ENCODE measurements around the gene TUBB4B.

TUBB4B gene

GRCh38 chr9:137266162-137266527 lies 25.1 kb downstream of the TUBB4B start:
- FAIRE-seq: no peak

DNA sequence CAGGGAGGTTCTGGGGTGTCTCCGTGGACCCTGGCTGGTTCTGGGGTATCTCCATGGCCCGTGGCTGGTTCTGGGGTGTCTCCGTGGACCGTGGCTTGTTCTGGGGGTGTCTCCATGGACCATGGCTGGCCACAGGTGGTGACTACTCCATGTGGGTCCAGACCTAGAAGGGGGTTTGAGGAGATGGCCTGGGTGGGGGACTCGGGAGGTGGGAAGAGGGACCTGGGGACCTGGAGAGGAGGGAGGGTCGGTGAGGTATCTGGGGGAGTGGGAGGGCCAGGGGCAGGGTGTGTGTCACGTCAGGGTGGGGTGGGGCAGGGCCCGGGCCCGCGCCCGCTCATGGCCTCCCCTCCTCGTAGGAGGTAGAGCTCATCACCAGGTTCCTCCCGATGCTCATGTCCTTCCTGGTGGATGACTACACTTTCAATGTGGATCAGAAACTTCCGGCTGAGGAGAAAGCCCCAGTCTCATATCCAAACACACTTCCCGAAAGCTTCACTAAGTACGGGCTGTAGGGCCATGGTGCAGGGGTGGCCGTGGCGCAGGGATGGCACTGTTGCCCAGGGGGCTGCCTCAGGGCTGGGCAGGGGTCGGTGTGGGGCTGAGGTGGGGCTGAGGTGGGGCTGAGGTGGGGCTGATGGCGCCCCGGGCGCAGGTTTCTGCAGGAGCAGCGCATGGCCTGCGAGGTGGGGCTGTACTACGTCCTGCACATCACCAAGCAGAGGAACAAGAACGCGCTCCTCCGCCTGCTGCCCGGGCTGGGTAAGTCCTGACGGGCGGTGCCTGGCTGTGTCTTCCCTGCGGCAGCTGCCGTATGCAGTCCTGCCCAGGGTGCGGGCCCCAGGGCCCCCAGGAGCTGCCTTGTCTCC lies 25.7 kb downstream of the TUBB4B start:
- no peak for DNase-seq (ENCODE audit: extremely low spot score, insufficient read length, low read depth)
- FAIRE-seq: no peak

More at GRCh38 chr9:137266162-137266527, 25.1 kb downstream of the TUBB4B start:
- no peak for DNase-seq (ENCODE audit: extremely low spot score, insufficient read length, low read depth)

GRCh38 chr9:137267933-137268355 lies 26.9 kb downstream of the TUBB4B start:
- no peak for DNase-seq (ENCODE audit: extremely low spot score, insufficient read length, low read depth)
- peak; percentile 80 for FAIRE-seq

DNA sequence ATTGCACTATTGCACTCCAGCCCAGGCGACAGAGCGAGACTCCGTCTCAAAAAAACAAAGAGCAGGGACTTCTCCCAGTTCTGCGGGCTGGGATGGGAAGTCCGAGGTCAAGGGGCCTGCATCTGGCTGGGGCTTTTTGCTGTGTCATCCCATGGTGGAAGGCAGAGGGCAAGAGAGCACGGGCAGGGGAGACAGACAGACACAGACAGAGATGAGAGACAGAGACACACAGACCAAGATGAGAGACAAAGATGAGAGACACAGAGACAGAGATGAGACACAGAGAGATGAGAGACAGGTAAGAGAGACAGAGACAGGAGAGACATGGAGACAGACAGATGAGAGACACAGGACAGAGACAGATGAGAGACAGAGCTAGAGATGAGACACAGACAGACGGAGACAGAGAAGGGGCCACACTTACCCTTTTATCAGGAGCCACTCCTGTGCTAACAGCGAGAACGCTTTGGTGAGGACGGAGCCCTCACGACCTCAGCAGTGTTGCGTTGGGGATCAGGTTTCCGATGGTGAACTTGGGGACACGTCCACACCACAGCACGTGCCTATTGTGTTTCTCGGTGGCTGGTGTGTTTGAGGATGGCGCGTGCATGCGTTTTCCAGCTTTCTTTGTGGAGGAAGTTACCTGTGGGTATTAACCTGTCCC lies 27.6 kb downstream of the TUBB4B start:
- FAIRE-seq (no peak), DNase-seq (ENCODE audit: extremely low spot score, insufficient read length, low read depth) (no peak)

DNA sequence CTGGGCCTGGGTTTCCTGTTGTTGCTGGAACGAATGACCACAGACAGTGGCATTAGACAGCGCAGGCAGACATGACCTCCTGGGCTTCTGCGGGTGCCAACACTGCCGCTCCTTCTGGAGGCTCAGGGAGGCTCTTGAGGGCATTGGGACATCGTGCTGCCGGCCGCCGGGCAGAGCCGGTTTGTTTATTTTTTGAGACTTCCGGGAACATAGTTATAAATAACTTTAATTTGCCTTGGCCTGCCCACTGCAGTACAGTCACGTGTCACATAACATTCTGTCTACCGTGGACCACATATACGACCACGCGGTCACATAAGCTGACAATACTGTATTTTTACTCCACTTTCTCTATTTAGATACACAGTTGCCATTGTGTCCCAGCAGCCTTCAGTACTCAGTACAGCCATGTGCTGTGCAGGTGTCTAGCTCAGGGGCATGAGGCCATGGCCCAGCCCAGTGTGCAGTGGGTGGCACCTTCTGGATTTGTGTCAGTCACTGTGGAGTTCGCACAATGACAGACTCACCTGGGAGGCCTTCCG lies 28.2 kb downstream of the TUBB4B start:
- FAIRE-seq: peak; percentile 84
- DNase-seq (ENCODE audit: extremely low spot score, insufficient read length, low read depth): no peak

GRCh38 chr9:137270929-137271695 lies 30.0 kb downstream of the TUBB4B start:
- FAIRE-seq (no peak), DNase-seq (ENCODE audit: extremely low spot score, insufficient read length, low read depth) (no peak)

- no peak for FAIRE-seq
- no peak for DNase-seq (ENCODE audit: extremely low spot score, insufficient read length, low read depth)
These were observed 30.6 kb downstream of the TUBB4B start for GRCh38 chr9:137271696-137272076.

DNA sequence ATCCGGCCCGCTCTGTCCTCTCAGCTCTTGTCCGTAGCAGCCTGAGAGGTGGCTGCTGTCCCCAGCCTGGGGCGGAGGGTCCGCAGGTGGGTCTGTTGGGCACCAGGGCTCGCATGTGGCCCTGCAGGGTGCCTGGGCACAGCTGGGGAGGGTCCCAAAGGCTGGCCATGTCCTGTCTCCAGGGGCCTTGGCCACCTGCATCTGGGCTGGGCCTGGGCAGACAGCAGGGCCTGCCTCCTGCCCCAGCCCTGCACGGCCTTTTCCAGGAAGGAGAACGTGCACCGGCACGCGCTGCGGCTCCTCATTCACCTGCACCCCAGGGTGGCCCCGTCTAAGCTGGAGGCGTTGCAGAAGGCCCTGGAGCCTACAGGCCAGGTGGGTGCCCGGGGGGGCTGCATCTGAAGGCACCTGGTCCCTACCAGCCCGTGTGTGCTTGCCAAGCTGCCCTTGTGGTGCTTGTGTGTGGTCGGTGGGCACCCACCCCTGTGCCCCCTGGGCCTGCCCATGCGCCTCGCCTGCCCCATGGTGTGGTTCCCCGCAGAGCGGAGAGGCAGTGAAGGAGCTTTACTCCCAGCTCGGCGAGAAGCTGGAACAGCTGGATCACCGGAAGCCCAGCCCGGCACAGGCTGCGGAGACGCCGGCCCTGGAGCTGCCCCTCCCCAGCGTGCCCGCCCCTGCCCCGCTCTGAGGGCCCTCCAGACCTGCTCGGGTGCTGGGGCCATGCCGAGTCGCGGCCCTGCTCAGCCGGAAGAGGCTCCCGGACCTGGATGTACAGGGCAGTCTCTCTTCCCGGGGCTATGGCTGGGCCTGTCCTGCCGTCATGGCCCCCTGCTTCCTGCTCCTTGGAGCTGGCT lies 31.4 kb downstream of the TUBB4B start:
- FAIRE-seq (no peak), DNase-seq (ENCODE audit: extremely low spot score, insufficient read length, low read depth) (no peak)

- no peak for FAIRE-seq
These were observed 32.0 kb downstream of the TUBB4B start for GRCh38 chr9:137273095-137273490.

DNA sequence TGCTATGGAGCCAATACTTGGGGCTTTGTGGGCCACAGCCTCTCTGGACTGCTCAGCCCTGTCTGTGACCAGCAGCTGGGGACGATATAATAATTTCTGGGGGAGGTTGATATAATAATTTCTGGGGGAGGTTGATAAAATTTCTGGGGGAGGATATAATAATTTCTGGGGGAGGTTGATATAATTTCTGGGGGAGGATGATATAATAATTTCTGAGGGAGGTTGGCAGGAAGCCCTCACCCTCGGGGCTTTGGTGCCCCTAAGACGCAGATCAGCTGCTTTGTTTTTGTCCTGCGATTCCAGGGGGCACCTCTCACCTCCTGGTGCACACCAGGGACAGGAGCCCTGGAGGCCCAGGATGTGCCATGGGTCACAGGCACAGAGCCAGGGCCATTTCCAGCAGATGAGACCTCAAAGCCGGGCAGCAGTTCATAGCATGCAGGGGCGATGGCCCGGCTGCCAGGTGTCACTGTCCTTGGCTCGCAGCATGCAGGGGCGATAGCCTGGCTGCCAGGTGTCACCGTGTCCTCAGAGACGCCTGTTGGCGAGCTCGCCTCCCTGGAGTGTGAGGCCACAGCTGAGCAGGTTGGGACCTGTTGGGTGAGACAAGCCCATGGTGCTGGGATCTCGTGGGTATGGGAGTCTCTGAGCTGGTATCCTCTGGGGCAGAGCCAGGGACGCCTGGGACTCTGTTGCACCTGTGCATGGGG lies 32.7 kb downstream of the TUBB4B start:
- DNase-seq (ENCODE audit: extremely low spot score, insufficient read length, low read depth) (no peak), FAIRE-seq (no peak)

More at GRCh38 chr9:137273095-137273490, 32.0 kb downstream of the TUBB4B start:
- no peak for DNase-seq (ENCODE audit: extremely low spot score, insufficient read length, low read depth)

GRCh38 chr9:137275203-137275587 lies 34.1 kb downstream of the TUBB4B start:
- FAIRE-seq (no peak), DNase-seq (ENCODE audit: extremely low spot score, insufficient read length, low read depth) (no peak)

- DNase-seq (ENCODE audit: extremely low spot score, insufficient read length, low read depth): no peak
- FAIRE-seq: no peak
These were observed 34.7 kb downstream of the TUBB4B start for GRCh38 chr9:137275588-137276472.

DNA sequence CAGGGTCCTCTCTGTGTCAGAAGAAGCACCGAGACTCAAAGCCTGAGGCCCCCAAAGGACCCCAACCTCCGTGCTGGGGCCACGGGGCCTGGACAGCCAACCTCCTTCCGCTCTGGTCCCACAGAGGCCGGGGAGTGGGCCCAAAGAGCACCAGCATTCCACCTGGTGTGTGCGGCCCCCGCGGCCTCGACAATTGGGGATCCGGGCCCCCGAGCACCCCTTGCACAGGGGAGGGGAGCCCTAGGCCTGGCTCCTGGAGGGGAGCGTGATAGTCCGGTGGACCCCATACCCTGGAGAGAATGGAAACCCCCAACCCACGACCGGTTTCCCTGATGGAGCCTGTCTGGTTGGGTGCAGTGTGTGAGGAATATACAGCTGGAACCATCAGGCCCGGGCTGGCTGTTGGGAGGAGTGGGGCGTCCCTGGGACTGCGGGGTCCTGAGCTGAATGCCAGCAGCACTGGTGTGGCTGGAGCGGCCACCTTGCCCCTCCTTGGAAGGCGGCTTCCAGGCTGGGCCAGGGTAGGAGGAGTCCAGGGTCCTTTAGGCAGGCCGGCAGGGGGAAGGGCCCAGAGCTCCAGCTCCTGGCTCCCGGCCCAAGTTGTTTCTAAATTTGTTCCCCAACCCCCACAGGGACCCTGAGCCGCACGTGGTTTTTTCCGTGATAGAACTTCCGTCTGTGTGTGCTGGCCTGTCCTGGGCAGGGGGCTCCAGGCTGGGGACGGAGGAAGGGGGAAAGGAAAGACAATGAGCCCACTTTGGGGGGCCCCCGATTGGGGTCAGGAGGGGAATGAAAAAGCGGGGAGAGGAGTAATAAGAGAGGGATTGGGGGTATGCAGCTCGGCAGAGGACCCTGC lies 35.6 kb downstream of the TUBB4B start:
- DNase-seq (ENCODE audit: extremely low spot score, insufficient read length, low read depth) (no peak), FAIRE-seq (no peak)

DNA sequence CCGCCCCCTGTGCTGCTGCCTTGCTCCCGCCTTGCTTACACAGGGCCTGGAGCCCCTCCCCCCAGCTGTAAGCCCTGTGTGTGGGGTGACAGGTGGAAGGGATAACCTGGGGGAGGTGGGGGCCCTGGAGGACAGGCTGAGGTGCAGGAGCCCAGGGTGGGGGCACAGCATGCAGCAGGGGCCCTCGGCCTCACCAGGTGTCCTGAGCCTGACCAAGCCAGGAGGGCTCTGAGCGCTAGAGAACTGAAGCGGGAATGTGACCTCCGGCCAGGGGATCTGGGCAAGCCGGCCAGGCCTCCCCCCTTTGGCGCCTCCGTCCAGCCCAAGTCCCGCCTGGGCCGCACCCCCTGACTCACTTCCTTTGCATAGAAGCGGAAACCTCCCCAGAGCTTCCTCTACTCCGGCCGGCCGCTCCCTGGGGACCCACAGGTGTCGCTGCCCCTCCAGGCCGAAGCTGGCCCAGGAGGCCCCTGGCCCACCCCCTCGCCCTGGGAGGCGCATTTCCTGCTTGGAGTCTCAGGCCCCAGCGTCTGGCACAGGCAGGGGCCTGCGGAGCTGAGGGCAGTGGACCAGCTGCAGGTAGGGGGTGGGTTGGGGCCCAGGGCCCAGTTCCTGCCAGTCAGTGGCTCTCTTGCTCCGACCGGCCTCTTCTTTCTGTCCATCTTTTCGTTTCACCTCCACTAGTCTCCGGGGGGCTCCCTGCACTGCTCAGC lies 36.4 kb downstream of the TUBB4B start, which contains the start of gene TOR4A:
Gene TOR4A, plus strand, starts transcription at position 398 of the 713 bp plus-strand sequence. CDS start 964 bp downstream, outside the sequence.
- FAIRE-seq: peak; percentile 93
- peak; percentile 81 for DNase-seq (ENCODE audit: extremely low spot score, insufficient read length, low read depth)

GRCh38 chr9:137278061-137278701 lies 37.1 kb downstream of the TUBB4B start:
- no peak for DNase-seq (ENCODE audit: extremely low spot score, insufficient read length, low read depth)

More at GRCh38 chr9:137278061-137278701, 37.1 kb downstream of the TUBB4B start:
- peak; percentile 31 for FAIRE-seq

Measured in GM18507 (cell line).